GM18499 (cell line): Measurements from ENCODE around the gene PRPF39.
A peak's percentile ranks its signal among the peaks of the same experiment; 100 is the strongest.
"Not testable (repeated sequence)": the region's sequence is repeated elsewhere in the genome, so short reads cannot be mapped to it uniquely, and the experiment has no call there.

Experiments used
- ATAC-seq: cut with Tn5 transposase; IDR thresholded peaks from one replicate; pipeline ENCODE4 v1.9.1; 2021; ENCODE audit warnings: moderate number of reproducible peaks; ENCODE audit not compliant: insufficient read depth, unreplicated experiment

The PRPF39 gene

GRCh38 chr14:45134051-45134958 is 50.4 kb downstream of the PRPF39 start, which contains the start of gene FKBP3:
Gene FKBP3, minus strand, starts transcription at chr14:45134481. Its CDS starts 25 bp downstream, at chr14:45134456.
- peak; percentile 81 for ATAC-seq

GRCh38 chr14:45135156-45135555 is 51.2 kb downstream of the PRPF39 start:
- ATAC-seq, result no peak

GRCh38 chr14:45135659-45136395 is 51.9 kb downstream of the PRPF39 start, which contains the start of gene FANCM:
Gene FANCM, plus strand, starts transcription at chr14:45135930. Its CDS starts 102 bp downstream, at chr14:45136032.
- ATAC-seq, result peak; percentile 31

- no peak for ATAC-seq
These were observed 52.5 kb downstream of the PRPF39 start for GRCh38 chr14:45136399-45136798.

- ATAC-seq, result no peak
These were observed 56.8 kb downstream of the PRPF39 start for GRCh38 chr14:45140661-45141187.

- ATAC-seq, result not testable (repeated sequence)
These were observed 58.2 kb downstream of the PRPF39 start for GRCh38 chr14:45142083-45142482.

- no peak for ATAC-seq
These were observed 60.7 kb downstream of the PRPF39 start for GRCh38 chr14:45144658-45145057.

- ATAC-seq, result no peak
These were observed 61.3 kb downstream of the PRPF39 start for GRCh38 chr14:45145214-45145613.

- no peak for ATAC-seq
These were observed 65.7 kb downstream of the PRPF39 start for GRCh38 chr14:45149602-45150001.

- no peak for ATAC-seq
These were observed 66.5 kb downstream of the PRPF39 start for GRCh38 chr14:45150386-45150890.

GRCh38 chr14:45156067-45156466 is 72.2 kb downstream of the PRPF39 start:
- no peak for ATAC-seq
